GM08714 (cell line): ENCODE data around the gene SYPL1.

Source experiments
- H3K4me3 ChIP-seq: fragments of 200-500 bp; sonication (Bioruptor generic); 2 replicates; pipeline ENCODE4 v1.5.1; 2014; ENCODE audit warnings: mild to moderate bottlenecking, low read length, inconsistent platforms
- ZNF274 ChIP-seq: IDR thresholded peaks from 2 replicates; pipeline ENCODE4 v1.6.1; 2012; ENCODE audit warnings: mild to moderate bottlenecking, low read depth, low read length

The SYPL1 gene

DNA sequence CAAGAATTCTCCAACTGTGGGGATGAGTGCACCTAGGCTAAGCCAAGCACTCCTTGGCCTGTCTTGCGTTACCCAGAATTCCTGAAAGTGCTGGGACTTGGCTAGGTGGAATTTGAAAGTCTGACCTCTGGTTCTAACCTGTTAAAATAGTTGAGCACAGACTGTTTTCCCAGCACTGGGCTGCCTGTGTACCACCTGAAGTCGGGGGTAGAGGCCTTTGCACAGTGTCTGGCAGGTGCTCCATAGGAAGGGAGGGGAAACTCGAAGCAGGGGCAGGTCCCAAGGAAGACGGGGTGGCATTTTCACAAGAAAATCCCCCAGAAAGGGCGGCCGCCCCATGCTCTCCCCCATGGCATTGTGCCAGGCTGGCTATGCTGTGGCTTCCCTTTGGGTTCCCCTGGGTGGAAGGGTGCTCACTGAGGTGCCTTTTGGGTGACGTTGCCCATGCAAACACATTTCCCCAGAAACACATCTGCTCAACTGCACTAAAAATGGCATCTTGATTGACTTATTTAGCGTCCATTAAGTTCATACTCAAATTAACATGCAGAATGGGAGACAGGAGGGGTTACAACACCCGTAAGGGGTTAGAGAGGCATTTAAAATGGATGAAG is 62.9 kb downstream of the SYPL1 start:
- H3K4me3 ChIP-seq = no peak overlapping the region
- TF ChIP-seq ZNF274 = no peak

DNA sequence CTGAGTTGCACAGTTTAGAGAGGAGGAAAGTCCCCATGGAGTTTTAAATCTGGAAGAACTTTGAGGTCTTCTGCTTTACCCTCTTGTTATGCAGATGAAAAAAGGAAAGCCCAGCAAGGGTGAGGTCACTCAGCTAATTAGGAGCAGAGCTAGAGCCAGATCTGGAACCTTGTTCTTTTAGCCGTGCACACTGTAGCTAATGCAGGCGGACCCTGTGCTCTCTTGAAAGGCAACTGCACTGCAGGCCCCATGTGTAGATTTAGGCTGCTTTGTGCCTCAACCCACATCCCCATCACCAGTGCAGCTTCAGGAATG is 63.4 kb downstream of the SYPL1 start:
- no peak overlapping the region for H3K4me3 ChIP-seq
- TF ChIP-seq ZNF274 = no peak

DNA sequence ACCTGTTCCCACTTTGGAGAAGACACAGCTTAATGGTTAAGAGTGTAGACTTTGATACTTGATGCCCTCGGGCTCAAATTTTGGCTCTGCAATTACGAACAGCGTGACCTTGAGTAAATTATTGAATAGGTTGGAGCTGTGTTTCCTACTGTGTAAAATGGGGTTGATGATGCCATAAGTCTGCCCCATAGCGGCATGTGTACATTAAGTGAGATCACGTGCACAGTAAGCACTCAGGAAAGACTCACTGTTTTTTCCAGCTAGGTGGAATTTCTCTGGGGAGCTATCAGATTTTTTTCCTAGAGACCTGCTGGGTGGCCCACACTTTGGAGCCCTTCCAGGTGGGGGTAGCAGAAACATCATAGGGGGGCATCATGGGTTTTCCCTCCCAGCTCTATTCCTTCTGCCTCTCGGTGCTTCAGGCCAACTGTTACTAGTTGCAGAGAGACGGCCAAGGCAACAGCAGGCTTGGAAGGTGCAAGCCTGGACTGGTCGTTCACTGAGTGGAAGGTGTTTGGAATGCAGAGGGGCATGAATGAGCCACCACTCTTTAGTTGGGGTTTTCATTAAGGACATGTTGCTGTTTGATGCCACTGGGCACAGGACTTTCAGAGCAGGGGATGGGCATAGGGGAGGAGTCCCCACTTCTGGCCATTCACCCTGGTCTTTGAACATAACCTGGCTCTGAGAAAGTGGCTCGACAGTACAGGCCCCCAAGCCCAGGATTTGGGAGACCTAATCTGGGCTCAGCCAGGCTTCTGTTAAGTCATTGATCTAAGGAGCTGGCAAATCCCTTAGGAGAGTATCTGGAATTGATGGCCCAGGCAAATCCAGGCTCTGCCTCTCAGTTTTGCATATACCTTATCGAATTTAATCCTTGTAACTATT is 64.0 kb downstream of the SYPL1 start:
- TF ChIP-seq ZNF274 = no peak
- no peak overlapping the region for H3K4me3 ChIP-seq

DNA sequence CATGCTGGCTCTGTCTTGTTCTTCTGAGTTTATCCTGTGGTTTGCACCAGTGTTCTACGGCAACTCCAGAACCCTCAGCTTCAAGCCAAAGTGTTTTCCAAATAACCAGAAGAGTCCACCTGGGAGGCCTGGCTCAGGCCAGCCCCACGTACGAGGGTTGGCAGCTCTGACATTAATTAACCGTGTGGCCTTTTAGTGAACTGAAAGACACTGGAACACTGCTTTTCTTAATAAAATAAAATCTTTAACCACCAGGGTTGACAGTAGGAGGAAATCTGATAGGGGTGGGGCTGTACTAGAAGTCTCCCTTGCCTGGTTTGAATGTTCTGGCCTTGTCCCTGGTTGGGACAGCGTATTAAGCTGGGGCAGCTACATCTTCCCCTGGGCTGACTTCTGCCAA is 64.9 kb downstream of the SYPL1 start:
- H3K4me3 ChIP-seq = no peak overlapping the region
- no peak for TF ChIP-seq ZNF274

DNA sequence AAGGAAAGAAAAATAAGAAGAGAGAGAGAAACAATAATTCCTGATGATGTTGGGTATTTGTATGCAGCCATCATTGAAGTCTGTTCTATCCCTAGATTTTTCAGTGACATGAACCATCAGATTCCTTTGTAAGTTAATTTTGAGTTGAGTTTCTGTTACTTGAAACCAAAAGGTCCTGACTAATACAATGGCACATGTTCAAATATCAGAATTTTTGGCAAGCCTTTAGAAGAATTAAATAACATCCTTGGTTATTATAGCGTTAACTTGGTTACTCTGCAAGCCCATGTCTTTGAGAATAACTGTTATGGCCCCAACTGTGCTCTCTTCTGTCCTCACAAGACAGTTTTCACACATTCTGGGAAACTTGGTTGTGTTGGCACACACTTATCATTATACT is 66.5 kb downstream of the SYPL1 start:
- no peak for TF ChIP-seq ZNF274
- no peak overlapping the region for H3K4me3 ChIP-seq

DNA sequence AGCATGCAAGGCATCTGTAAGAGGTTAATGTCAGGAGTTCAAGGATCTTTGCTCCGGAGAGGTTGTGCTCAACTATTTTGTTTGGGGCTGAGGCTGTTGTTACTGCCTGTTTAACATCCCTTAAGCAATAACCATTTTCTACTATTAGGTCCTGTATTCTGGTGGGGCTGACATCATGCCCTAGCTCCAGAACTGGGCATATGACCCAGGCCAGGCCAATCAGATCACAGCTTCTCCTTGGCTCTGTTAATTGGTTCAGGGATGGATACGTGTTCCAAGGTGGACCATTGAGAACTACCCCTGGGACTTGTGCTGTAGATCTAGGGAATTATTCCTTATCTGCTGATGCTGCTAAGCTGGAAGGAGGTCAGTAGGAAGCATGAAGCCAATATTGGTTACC is 67.0 kb downstream of the SYPL1 start:
- H3K4me3 ChIP-seq = no peak overlapping the region
- no peak for TF ChIP-seq ZNF274

DNA sequence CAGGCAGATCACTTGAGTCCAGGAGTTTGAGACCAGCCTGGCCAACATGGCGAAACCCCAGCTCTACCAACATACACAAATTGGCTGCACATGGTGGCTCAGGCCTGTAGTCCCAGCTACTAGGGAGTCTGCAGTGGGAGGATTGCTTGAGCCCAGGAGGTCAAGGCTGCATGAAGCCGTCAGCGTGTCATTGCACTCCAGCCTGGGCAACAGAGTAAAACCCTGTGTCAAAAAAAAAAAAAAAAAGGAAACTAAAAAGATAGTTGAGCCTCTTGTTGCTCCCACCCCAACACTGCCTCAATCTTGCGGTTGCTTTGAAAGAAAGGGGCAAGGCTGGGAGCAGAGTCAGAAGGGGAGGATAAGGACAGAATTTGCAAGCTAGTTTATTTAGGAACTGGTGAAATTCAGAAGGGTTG is 69.9 kb downstream of the SYPL1 start:
- TF ChIP-seq ZNF274 = no peak
- no peak overlapping the region for H3K4me3 ChIP-seq

DNA sequence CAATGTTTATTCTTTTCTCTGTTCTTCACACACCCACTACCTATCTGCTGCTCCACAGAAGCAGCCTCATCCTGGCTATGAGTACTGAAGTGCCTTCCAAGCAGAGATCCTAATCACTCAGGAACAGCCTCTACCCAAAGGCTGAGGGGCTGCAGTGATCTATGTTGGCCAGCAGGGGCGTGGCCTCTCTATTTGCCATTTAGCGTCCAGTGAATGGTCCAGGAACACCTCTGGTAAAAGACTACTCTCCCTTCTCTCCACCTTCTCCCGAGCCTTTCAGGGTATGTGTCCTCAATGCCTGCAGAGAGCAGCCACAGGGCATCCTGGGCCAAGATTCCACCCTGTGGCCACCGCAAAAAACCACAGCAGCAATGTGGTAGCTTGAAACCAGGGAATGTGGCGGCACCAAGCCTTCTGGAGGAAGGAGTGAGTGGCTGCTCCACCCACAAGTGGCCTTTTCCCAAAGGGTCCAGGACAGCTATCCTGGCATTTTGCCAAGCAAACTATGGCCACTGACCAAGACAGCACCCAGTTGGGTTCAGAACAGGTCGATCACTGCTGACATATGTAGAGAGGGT is 70.9 kb downstream of the SYPL1 start:
- no peak for TF ChIP-seq ZNF274
- H3K4me3 ChIP-seq = no peak overlapping the region
